ENCODE results near the gene TFF3. TPM values are rescaled to one million over a fixed set of nuclear protein-coding genes. Genes with fewer than 3 reads are reported as not detected.

Gene TFF3
- total and polyA plus RNA-seq, 2 of the 13 experiments (the other 11 are each of a cell fraction or from before 2014, with no cell fraction given) = 14.2 to 26.9 TPM

DNA sequence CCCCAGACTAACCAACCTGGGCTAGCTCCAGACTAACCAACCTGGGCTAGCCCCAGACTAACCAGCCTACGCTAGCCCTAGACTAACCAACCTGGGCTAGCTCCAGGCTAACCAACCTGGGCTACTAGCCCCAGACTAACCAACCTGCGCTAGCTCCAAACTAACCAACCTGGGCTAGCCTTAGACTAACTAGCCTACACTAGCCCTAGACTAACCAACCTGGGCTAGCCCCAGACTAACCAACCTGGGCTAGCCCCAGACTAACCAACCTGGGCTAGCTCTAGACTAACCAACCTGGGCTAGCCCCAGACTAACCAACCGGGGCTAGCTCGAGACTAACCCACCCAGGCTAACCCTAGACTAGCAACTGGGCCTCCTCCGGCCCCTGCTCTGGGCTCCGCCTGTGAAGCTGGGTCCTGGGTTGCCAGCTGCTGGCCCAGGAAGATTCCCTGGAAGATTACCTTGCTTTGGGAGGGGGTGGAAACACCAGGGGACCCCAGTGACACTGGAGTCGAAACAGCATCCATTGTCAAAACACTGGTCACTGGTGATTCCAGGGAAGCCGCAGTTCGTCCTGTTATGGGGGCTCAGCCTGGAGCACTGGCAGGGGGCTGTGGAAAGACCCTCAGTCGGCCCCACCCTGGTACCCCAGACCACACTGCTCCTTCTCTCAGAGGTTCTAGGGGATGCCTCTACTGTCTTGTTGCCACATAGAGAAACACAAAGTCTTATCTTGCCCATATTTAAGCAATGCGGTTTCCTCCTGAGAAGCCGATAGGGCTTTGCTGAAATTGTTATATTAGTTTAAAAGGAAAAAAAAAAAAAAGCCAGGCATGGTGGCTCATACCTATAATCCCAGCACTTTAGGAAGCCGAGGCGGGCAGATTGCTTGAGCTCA lies 34.5 kb upstream of the TFF3 start (continued):
- TF ChIP-seq, protein P1, sequence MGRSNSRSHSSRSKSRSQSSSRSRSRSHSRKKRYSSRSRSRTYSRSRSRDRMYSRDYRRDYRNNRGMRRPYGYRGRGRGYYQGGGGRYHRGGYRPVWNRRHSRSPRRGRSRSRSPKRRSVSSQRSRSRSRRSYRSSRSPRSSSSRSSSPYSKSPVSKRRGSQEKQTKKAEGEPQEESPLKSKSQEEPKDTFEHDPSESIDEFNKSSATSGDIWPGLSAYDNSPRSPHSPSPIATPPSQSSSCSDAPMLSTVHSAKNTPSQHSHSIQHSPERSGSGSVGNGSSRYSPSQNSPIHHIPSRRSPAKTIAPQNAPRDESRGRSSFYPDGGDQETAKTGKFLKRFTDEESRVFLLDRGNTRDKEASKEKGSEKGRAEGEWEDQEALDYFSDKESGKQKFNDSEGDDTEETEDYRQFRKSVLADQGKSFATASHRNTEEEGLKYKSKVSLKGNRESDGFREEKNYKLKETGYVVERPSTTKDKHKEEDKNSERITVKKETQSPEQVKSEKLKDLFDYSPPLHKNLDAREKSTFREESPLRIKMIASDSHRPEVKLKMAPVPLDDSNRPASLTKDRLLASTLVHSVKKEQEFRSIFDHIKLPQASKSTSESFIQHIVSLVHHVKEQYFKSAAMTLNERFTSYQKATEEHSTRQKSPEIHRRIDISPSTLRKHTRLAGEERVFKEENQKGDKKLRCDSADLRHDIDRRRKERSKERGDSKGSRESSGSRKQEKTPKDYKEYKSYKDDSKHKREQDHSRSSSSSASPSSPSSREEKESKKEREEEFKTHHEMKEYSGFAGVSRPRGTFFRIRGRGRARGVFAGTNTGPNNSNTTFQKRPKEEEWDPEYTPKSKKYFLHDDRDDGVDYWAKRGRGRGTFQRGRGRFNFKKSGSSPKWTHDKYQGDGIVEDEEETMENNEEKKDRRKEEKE (IDR thresholded peaks at IDR 0.05) = no peak
- TF ChIP-seq ZNF841 (CRISPR knock-in tag; IDR thresholded peaks at IDR 0.05; ENCODE audit: borderline replicate concordance) (no peak), YY1 (IDR thresholded peaks at IDR 0.05; ENCODE audit: insufficient read depth, insufficient replicate concordance, low read depth, low read length) (no peak), ZNF230 (CRISPR knock-in tag; IDR thresholded peaks at IDR 0.05) (no peak)

DNA sequence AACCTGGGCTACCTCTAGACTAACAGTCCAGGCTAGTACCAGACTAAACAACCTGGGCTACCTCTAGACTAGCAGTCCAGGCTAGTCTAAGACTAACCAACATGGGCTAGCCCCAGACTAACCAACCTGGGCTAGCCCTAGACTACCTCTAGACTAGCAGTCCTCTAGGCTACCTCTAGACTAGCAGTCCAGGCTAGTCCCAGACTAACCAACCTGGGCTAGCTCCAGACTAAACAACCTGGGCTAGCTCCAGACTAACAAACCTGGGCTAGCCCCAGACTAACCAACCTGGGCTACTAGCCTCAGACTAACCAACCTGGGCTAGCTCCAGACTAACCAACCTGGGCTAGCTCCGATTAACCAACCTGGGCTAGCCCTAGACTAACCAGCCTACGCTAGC lies 33.6 kb upstream of the TFF3 start:
- H3K4me1 ChIP-seq (ENCODE audit: insufficient read depth, low read length) = peaks cover 16% of the 10 kb centered on the region
- no peak overlapping the region for H3K27ac ChIP-seq (ENCODE audit: extremely low read length, insufficient read depth, low read length)
- no TSS peak for BruUV-seq (replicated peaks)
- intact Hi-C loops (cut with micrococcal nuclease; ENCODE audit: unreplicated experiment) (no loop called here), in situ Hi-C loops (cut with HindIII; ENCODE audit: extremely low pct_ligation_motif_present, low pct_unique_long_range_greater_than_20kb) (no loop called here)
- no peaks in the 10 kb centered on the region for H4K20me1 ChIP-seq (ENCODE audit: insufficient read depth, low read length)
- ChIA-PET CTCF (ENCODE audit: low intra/inter-chr PET ratio, low total read pairs) (no interaction called here), POLR2A (no interaction called here)
- 60% methylated on average over 1 of the region's 2 CpGs for WGBS (ENCODE audit: low lambda C conversion rate)
- no peak overlapping the region for H3K9ac ChIP-seq (ENCODE audit: insufficient read depth, low read depth, low read length)
- ATAC-seq = no peak
- no peak overlapping the region for H3K4me2 ChIP-seq (ENCODE audit: low read depth, low read length)
- H3K27me3 ChIP-seq (ENCODE audit: control insufficient read depth in 1 of 2, insufficient read depth in 2 of 2, low read length in 2 of 2) = peaks cover 0 to 19% of the 10 kb centered on the region in 2 experiments; a peak in 1 of 5 replicates
- no peaks in the 10 kb centered on the region for H3K36me3 ChIP-seq (replicated peaks in 1 of 2; ENCODE audit: control insufficient read depth in 1 of 2, insufficient read depth in 2 of 2, low read length in 2 of 2)
- no peak overlapping the region for H3K4me3 ChIP-seq (replicated peaks in 1 of 3; ENCODE audit: insufficient read depth in 1 of 3, low read depth in 2 of 3, low read length in 3 of 3)
- FAIRE-seq = no peak
- DNase-seq (ENCODE audit: low spot score) = no peak
- no peaks in the 10 kb centered on the region for H3K79me2 ChIP-seq (ENCODE audit: insufficient read depth, low read length)
- no peak overlapping the region for H2AFZ ChIP-seq (ENCODE audit: low read length)
- no peaks in the 10 kb centered on the region for H3K9me3 ChIP-seq (ENCODE audit: low read length)
- TF ChIP-seq ZNF282 (IDR thresholded peaks at IDR 0.05; ENCODE audit: partially characterized antibody) = no peak
- no peak for TF ChIP-seq LCORL (IDR thresholded peaks at IDR 0.05)
- no peak for TF ChIP-seq LCORL (CRISPR knock-in tag; IDR thresholded peaks at IDR 0.05)
- TF ChIP-seq, protein P2, sequence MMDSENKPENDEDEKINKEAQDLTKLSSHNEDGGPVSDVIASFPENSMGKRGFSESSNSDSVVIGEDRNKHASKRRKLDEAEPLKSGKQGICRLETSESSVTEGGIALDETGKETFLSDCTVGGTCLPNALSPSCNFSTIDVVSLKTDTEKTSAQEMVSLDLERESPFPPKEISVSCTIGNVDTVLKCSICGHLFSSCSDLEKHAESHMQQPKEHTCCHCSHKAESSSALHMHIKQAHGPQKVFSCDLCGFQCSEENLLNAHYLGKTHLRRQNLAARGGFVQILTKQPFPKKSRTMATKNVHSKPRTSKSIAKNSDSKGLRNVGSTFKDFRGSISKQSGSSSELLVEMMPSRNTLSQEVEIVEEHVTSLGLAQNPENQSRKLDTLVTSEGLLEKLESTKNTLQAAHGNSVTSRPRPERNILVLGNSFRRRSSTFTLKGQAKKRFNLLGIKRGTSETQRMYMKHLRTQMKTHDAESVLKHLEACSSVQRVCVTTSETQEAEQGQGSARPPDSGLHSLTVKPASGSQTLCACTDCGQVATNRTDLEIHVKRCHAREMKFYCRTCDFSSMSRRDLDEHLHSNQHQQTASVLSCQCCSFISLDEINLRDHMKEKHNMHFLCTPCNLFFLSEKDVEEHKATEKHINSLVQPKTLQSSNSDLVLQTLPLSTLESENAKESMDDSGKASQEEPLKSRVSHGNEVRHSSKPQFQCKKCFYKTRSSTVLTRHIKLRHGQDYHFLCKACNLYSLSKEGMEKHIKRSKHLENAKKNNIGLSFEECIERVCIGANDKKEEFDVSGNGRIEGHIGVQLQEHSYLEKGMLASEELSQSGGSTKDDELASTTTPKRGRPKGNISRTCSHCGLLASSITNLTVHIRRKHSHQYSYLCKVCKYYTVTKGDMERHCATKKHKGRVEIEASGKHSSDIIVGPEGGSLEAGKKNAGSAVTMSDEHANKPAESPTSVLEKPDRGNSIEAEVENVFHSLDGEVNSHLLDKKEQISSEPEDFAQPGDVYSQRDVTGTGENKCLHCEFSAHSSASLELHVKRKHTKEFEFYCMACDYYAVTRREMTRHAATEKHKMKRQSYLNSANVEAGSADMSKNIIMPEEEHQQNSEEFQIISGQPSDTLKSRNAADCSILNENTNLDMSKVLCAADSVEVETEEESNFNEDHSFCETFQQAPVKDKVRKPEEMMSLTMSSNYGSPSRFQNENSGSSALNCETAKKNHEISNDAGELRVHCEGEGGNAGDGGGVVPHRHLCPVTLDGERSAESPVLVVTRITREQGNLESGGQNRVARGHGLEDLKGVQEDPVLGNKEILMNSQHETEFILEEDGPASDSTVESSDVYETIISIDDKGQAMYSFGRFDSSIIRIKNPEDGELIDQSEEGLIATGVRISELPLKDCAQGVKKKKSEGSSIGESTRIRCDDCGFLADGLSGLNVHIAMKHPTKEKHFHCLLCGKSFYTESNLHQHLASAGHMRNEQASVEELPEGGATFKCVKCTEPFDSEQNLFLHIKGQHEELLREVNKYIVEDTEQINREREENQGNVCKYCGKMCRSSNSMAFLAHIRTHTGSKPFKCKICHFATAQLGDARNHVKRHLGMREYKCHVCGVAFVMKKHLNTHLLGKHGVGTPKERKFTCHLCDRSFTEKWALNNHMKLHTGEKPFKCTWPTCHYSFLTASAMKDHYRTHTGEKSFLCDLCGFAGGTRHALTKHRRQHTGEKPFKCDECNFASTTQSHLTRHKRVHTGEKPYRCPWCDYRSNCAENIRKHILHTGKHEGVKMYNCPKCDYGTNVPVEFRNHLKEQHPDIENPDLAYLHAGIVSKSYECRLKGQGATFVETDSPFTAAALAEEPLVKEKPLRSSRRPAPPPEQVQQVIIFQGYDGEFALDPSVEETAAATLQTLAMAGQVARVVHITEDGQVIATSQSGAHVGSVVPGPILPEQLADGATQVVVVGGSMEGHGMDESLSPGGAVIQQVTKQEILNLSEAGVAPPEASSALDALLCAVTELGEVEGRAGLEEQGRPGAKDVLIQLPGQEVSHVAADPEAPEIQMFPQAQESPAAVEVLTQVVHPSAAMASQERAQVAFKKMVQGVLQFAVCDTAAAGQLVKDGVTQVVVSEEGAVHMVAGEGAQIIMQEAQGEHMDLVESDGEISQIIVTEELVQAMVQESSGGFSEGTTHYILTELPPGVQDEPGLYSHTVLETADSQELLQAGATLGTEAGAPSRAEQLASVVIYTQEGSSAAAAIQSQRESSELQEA (CRISPR knock-in tag; IDR thresholded peaks at IDR 0.05; ENCODE audit: not compliant biosample characterization) = no peak
- TF ChIP-seq ZNF207 (IDR thresholded peaks at IDR 0.05; ENCODE audit: borderline replicate concordance) = no peak
- TF ChIP-seq, protein P3, sequence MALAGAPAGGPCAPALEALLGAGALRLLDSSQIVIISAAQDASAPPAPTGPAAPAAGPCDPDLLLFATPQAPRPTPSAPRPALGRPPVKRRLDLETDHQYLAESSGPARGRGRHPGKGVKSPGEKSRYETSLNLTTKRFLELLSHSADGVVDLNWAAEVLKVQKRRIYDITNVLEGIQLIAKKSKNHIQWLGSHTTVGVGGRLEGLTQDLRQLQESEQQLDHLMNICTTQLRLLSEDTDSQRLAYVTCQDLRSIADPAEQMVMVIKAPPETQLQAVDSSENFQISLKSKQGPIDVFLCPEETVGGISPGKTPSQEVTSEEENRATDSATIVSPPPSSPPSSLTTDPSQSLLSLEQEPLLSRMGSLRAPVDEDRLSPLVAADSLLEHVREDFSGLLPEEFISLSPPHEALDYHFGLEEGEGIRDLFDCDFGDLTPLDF (CRISPR knock-in tag; IDR thresholded peaks at IDR 0.05) = no peak
